GM12878 (cell line): Measurements from ENCODE around the gene VDR.

ENCODE experiments used
- CTCF ChIP-seq, 3 experiments: IDR thresholded peaks in 2 of 3; conservative IDR thresholded peaks in 1 of 3; 2 replicates each; pipeline ENCODE4 v1.5.1; 2011; ENCODE audit warnings: low read depth in 3 of 3, low read length in 3 of 3, mild to moderate bottlenecking in 3 of 3, control low read depth in 2 of 3, moderate library complexity in 2 of 3, inconsistent platforms in 1 of 3, mixed read lengths in 1 of 3; ENCODE audit not compliant: control insufficient read depth in 2 of 3, insufficient read depth in 1 of 3; ENCODE audit errors: extremely low read depth in 1 of 3
- EZH2 ChIP-seq: IDR thresholded peaks from 2 replicates; pipeline ENCODE4 v1.6.1; 2012; ENCODE audit warnings: low read depth, mild to moderate bottlenecking, control low read depth, inconsistent platforms, low read length, borderline replicate concordance; ENCODE audit not compliant: control insufficient read depth
- RELA ChIP-seq: fragments of 450-650 bp; IDR thresholded peaks from 2 replicates; pipeline ENCODE4 v1.8.0; 2014; ENCODE audit warnings: borderline replicate concordance; ENCODE audit not compliant: partially characterized antibody
- TF ChIP-seq, protein P1 (sequence below): IDR thresholded peaks from 2 replicates; pipeline ENCODE4 v1.6.1; 2012; ENCODE audit warnings: low read depth, low read length, improper control_type of control experiment

DNA sequence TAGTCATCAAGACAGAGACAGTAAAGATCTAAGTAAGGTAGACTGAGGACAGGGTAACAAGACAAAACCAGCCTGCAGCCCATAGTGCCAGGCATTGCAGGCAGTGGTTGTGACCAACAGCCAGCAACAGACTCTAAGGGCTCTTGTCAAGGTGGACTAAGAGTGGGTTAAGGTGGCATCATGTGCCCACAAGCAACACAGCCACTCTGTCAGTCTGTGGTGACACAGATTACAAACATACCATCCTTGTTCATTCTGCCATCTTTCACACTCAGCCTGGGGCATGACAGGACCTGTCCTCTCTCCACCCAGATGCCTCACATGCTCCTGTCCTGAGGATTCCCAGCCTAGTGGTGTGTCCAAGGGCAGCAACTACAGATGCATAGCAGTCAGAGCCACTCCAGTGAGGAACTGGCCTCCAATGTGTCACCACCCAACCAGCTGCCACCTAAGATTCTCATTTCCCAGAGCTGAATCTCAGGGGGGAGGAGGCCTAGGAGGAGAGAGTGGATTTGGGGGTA lies 28.3 kb downstream of the VDR start:
- TF ChIP-seq EZH2 (no peak), CTCF (IDR thresholded peaks at IDR 0.05 in 2 of 3, conservative IDR thresholded peaks at IDR 0.05 in 1 of 3; ENCODE audit: control insufficient read depth in 2 of 3, extremely low read depth in 1 of 3, insufficient read depth in 1 of 3, low read depth in 3 of 3, low read length in 3 of 3) (no peak), RELA (no peak)
- TF ChIP-seq, protein P1, sequence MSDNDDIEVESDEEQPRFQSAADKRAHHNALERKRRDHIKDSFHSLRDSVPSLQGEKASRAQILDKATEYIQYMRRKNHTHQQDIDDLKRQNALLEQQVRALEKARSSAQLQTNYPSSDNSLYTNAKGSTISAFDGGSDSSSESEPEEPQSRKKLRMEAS, result no peak
